HEK293T (cell line): ENCODE data around the gene KRTAP9-3.
"Not testable (repeated sequence)": the region's sequence is repeated elsewhere in the genome, so short reads cannot be mapped to it uniquely, and the experiment has no call there.

ENCODE experiments used
- CTCF ChIA-PET: fragments of 350-600 bp; formaldehyde crosslinking; extraction: SDS; loops from one replicate; lab custom pipeline; 2021; ENCODE audit warnings: antibody characterized with exemption, inconsistent platforms; lab: Yijun Ruan, JAX
- POLR2A ChIA-PET: fragments of 350-600 bp; formaldehyde crosslinking; extraction: SDS; loops from one replicate; lab custom pipeline; 2020; ENCODE audit warnings: antibody characterized with exemption, inconsistent platforms; lab: Yijun Ruan, JAX
- DNase-seq: peaks from one replicate; pipeline ENCODE4 v3.0.0; 2012; ENCODE audit warnings: mixed read lengths; ENCODE audit errors: extremely low spot score
- ARNT ChIP-seq: fragments of 450-650 bp; IDR thresholded peaks from 2 replicates; pipeline ENCODE4 v1.6.1; 2017; ENCODE audit warnings: mild to moderate bottlenecking
- BHLHE40 ChIP-seq: fragments of 450-650 bp; IDR thresholded peaks from 2 replicates; pipeline ENCODE4 v1.6.1; 2016; ENCODE audit warnings: mild to moderate bottlenecking, moderate library complexity, borderline replicate concordance
- CTBP1 ChIP-seq: fragments of 450-650 bp; IDR thresholded peaks from 2 replicates; pipeline ENCODE4 v1.6.1; 2016; ENCODE audit warnings: borderline replicate concordance
- ELF4 ChIP-seq: fragments of 450-650 bp; IDR thresholded peaks from 2 replicates; pipeline ENCODE4 v1.6.1; 2017; ENCODE audit warnings: antibody characterized with exemption
- FOXA1 ChIP-seq: fragments of 450-650 bp; IDR thresholded peaks from 2 replicates; pipeline ENCODE4 v1.6.1; 2016; ENCODE audit warnings: mild to moderate bottlenecking
- FOXK2 ChIP-seq: fragments of 450-650 bp; IDR thresholded peaks from 2 replicates; pipeline ENCODE4 v1.6.1; 2016; ENCODE audit warnings: mild to moderate bottlenecking
- FOXM1 ChIP-seq: fragments of 450-650 bp; IDR thresholded peaks from 2 replicates; pipeline ENCODE4 v1.6.1; 2017; ENCODE audit warnings: mild to moderate bottlenecking, borderline replicate concordance
- HDGF ChIP-seq: fragments of 450-650 bp; IDR thresholded peaks from 2 replicates; pipeline ENCODE4 v1.6.1; 2017; ENCODE audit warnings: antibody characterized with exemption, borderline replicate concordance
- L3MBTL2 ChIP-seq: fragments of 450-650 bp; conservative IDR thresholded peaks from 2 replicates; pipeline ENCODE4 v1.6.1; 2016; ENCODE audit warnings: mild to moderate bottlenecking
- LEF1 ChIP-seq: fragments of 450-650 bp; IDR thresholded peaks from 2 replicates; pipeline ENCODE4 v1.6.1; 2017; ENCODE audit warnings: mild to moderate bottlenecking, borderline replicate concordance
- NFRKB ChIP-seq: fragments of 450-650 bp; IDR thresholded peaks from 2 replicates; pipeline ENCODE4 v1.6.1; 2016; ENCODE audit warnings: mild to moderate bottlenecking, moderate library complexity
- SP1 ChIP-seq: fragments of 450-650 bp; IDR thresholded peaks from 2 replicates; pipeline ENCODE4 v1.6.1; 2017
- SUZ12 ChIP-seq: fragments of 450-650 bp; IDR thresholded peaks from 2 replicates; pipeline ENCODE4 v1.6.1; 2016; ENCODE audit warnings: mild to moderate bottlenecking
- TARDBP ChIP-seq: fragments of 450-650 bp; IDR thresholded peaks from 2 replicates; pipeline ENCODE4 v1.6.1; 2016
- ZNF384 ChIP-seq: fragments of 450-650 bp; IDR thresholded peaks from 2 replicates; pipeline ENCODE4 v1.6.1; 2016
- TF ChIP-seq, protein P1 (sequence below): fragments of 450-650 bp; IDR thresholded peaks from 2 replicates; pipeline ENCODE4 v1.6.1; 2016

Gene KRTAP9-3

DNA sequence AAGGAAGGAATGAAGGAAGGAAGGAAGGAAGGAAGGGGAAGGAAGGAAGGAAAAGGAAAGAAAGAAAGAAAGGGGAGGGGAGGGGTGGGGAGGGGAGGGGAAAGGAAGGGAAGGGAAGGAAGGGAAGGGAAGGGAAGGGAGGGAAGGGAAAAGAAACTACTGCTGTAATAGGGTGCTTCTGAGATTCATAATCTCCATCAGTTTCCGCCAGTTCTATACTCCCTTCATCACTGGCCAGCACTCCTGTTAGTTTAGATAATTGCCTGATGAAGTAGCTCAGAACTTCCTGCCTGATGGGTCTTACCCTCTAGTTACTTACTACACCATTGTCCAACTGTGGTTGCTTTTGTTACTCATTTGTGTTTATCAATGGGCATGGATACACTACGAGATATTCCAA lies 31.0 kb downstream of the KRTAP9-3 start:
- CTCF ChIA-PET, result no interaction called here
- no peak for DNase-seq
- TF ChIP-seq TARDBP, result no peak
- TF ChIP-seq ARNT, result no peak
- no peak for TF ChIP-seq CTBP1
- TF ChIP-seq SUZ12, result no peak
- TF ChIP-seq ELF4, result no peak
- TF ChIP-seq HDGF, result no peak
- TF ChIP-seq FOXA1, result no peak
- no peak for TF ChIP-seq BHLHE40
- TF ChIP-seq, protein P1, sequence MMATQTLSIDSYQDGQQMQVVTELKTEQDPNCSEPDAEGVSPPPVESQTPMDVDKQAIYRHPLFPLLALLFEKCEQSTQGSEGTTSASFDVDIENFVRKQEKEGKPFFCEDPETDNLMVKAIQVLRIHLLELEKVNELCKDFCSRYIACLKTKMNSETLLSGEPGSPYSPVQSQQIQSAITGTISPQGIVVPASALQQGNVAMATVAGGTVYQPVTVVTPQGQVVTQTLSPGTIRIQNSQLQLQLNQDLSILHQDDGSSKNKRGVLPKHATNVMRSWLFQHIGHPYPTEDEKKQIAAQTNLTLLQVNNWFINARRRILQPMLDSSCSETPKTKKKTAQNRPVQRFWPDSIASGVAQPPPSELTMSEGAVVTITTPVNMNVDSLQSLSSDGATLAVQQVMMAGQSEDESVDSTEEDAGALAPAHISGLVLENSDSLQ, result no peak
- no peak for TF ChIP-seq SP1
- TF ChIP-seq FOXK2, result no peak
- POLR2A ChIA-PET, result no interaction called here

DNA sequence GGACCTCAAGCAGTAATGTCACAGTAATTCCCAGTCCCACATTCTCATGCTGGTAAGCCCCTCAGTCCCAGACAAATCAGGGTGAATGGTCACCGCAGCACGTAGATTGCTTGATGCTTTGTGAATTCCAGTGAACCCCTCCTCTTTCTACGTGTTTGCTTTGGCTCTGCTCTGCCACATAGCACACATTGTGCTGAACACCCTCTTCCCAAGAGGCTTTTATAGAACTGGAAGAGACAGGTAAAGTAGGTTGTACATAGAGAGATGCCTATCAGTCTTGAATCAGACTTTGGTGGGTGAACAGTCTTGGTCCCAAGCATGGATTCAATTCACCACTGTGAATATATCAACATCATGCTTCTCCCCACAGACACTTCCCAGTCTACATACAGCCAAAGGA lies 32.4 kb downstream of the KRTAP9-3 start:
- ChIA-PET CTCF (interaction anchor here (0.6 kb wide), 1 partner anchor 92 kb away, joined by 3 read pairs; no protein-coding TSS in a partner anchor), POLR2A (no interaction called here)
- TF ChIP-seq HDGF (no peak), FOXM1 (no peak), LEF1 (no peak), ARNT (no peak), SUZ12 (no peak), FOXA1 (no peak), FOXK2 (no peak), CTBP1 (no peak), NFRKB (no peak), L3MBTL2 (no peak), ZNF384 (no peak), TARDBP (no peak), ELF4 (no peak), BHLHE40 (no peak), SP1 (no peak)
- TF ChIP-seq, protein P1, result no peak
- no peak for DNase-seq

DNA sequence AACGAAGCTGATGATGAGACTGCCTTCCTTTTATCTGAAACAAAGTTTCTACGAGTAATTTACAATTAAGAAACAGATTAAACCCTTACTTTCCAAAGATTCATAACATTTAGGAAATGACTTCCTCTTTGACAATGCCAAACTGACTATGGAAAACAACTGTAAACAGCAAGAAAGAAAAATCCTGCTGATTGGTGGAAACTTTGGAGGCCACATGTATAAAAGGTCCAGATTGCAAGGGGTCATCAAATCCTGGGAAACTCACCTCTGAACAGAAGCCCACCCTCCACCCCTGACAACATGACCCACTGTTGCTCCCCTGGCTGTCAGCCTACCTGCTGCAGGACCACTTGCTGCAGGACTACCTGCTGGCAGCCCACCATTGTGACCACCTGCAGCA lies 32.8 kb downstream of the KRTAP9-3 start, which contains the start of gene KRTAP9-6:
TSS of gene KRTAP9-6 (plus strand) at position 301 of the 400 bp plus-strand sequence. CDS start at position 301, 0 bp downstream.
- TF ChIP-seq, protein P1, result no peak
- TF ChIP-seq L3MBTL2 (no peak), ELF4 (no peak), FOXM1 (no peak), SUZ12 (no peak), FOXK2 (no peak), BHLHE40 (no peak), FOXA1 (no peak), ZNF384 (no peak), LEF1 (no peak), TARDBP (no peak)
- ChIA-PET POLR2A (no interaction called here), CTCF (no interaction called here)
- DNase-seq, result no peak

DNA sequence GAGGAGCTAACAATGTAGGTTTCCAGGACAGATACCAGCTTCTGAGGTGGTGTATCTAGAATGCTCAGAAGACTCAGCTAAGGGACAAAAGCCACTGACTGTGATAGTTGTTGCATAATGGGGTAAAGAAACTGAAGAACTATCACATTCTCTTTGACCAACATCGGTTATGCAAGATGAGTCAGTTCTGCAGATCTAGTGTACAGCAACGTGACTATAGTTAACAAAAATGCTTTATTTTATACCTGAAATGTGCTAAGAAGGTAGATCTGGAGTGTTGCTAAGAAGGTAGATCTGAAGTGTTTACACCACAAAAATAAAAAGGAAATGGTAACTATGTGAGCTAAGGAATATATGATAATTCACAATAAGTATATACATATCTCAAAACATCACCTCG lies 35.5 kb downstream of the KRTAP9-3 start:
- no peak for TF ChIP-seq LEF1
- TF ChIP-seq ZNF384, result no peak
- no peak for TF ChIP-seq FOXA1
- no peak for TF ChIP-seq HDGF
- no peak for TF ChIP-seq L3MBTL2
- TF ChIP-seq, protein P1, result no peak
- no peak for TF ChIP-seq FOXM1
- TF ChIP-seq FOXK2, result no peak
- TF ChIP-seq SUZ12, result no peak
- no peak for TF ChIP-seq NFRKB
- TF ChIP-seq ELF4, result no peak
- TF ChIP-seq ARNT, result no peak
- no peak for TF ChIP-seq CTBP1
- no peak for TF ChIP-seq TARDBP
- TF ChIP-seq BHLHE40, result no peak
- no peak for TF ChIP-seq SP1
- CTCF ChIA-PET, result no interaction called here

DNA sequence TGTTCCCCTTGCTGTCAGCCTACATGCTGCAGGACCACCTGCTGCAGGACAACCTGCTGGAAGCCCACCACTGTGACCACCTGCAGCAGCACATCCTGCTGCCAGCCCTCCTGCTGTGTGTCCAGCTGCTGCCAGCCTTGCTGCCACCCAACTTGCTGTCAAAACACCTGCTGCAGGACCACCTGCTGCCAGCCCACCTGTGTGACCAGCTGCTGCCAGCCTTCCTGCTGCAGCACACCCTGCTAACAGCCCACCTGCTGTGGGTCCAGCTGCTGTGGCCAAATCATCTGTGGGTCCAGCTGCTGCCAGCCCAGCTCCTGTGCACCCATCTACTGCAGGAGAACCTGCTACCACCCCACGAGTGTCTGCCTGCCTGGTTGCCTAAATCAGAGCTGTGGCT lies 39.1 kb downstream of the KRTAP9-3 start:
- POLR2A ChIA-PET, DNase-seq, CTCF ChIA-PET: not testable (repeated sequence)

More for the DNA sequence above, 35.5 kb downstream of the KRTAP9-3 start:
- POLR2A ChIA-PET, result no interaction called here
- no peak for DNase-seq

DNA sequence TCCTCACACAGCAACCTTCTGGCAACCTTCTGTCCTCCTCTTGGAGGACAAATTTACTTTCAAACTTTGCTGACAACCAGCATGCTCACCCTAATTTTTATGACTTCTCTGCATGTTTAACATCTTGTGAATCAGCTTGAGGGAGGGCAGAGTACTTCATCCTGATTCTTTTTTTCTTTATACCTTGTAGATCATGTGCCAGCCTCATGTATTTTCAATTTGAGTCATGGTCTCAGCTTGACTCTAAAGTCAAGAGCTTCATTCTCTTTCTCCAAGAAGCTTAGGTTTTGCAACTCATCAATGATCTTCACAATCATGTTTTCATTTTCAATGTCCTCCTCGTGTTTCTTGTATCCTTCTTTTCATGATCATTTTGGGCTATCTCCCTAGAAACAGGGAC lies 39.6 kb downstream of the KRTAP9-3 start:
- ChIA-PET POLR2A (no interaction called here), CTCF (no interaction called here)
- no peak for DNase-seq
- no peak for TF ChIP-seq ZNF384
- TF ChIP-seq LEF1, result no peak
- TF ChIP-seq FOXK2, result no peak
- TF ChIP-seq ELF4, result no peak
- TF ChIP-seq SUZ12, result no peak
- TF ChIP-seq CTBP1, result no peak
- no peak for TF ChIP-seq SP1
- no peak for TF ChIP-seq TARDBP
- no peak for TF ChIP-seq NFRKB
- TF ChIP-seq ARNT, result no peak
- no peak for TF ChIP-seq HDGF
- TF ChIP-seq, protein P1, result no peak
- no peak for TF ChIP-seq FOXM1

DNA sequence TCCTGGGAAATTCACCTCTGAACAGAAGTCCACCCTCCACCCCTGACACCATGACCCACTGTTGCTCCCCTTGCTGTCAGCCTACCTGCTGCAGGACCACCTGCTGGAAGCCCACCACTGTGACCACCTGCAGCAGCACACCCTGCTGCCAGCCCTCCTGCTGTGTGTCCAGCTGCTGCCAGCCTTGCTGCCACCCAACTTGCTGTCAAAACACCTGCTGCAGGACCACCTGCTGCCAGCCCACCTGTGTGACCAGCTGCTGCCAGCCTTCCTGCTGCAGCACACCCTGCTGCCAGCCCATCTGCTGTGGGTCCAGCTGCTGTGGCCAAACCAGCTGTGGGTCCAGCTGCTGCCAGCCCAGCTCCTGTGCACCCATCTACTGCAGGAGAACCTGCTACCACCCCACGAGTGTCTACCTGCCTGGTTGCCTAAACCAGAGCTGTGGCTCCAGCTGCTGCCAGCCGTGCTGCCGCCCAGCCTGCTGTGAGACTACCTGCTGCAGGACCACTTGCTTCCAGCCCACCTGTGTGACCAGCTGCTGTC lies 43.5 kb downstream of the KRTAP9-3 start, which contains the start of gene KRTAP9-7:
TSS of gene KRTAP9-7 (plus strand) at position 51 of the 543 bp plus-strand sequence. CDS start at position 51, 0 bp downstream.
- CTCF ChIA-PET, DNase-seq, POLR2A ChIA-PET: not testable (repeated sequence)
